OCI-LY1 (cell line): ENCODE results near the gene PARD3.

Experiments
- H2AFZ ChIP-seq: fragments of 200-600 bp; sonication (generic), shearing (Covaris generic); 2 replicates; pipeline ENCODE4 v1.6.0; 2014; ENCODE audit warnings: antibody characterized with exemption, mild to moderate bottlenecking, low read length
- H3F3A ChIP-seq: fragments of 200-600 bp; sonication (generic), shearing (Covaris generic); 2 replicates; pipeline ENCODE4 v1.6.0; 2014; ENCODE audit warnings: mild to moderate bottlenecking, antibody characterized with exemption, low read length, moderate library complexity; ENCODE audit not compliant: insufficient read depth
- H3K27ac ChIP-seq: fragments of 200-600 bp; sonication (generic); 2 replicates; pipeline ENCODE4 v1.5.1; 2014; ENCODE audit warnings: low read length, mixed run types, mild to moderate bottlenecking, low read depth; ENCODE audit not compliant: poor library complexity, severe bottlenecking
- H3K27me3 ChIP-seq: fragments of 200-600 bp; sonication (generic); 2 replicates; pipeline ENCODE4 v1.6.0; 2014; ENCODE audit warnings: antibody characterized with exemption, mild to moderate bottlenecking, low read length, moderate library complexity; ENCODE audit not compliant: insufficient read depth
- H3K36me3 ChIP-seq: fragments of 200-600 bp; sonication (generic); 2 replicates; pipeline ENCODE4 v1.6.1; 2014; ENCODE audit warnings: mild to moderate bottlenecking, antibody characterized with exemption, low read length, moderate library complexity, mixed read lengths; ENCODE audit not compliant: insufficient read depth
- H3K4me1 ChIP-seq: fragments of 200-600 bp; sonication (generic); 2 replicates; pipeline ENCODE4 v1.5.1; 2014; ENCODE audit warnings: mild to moderate bottlenecking, low read length, moderate library complexity; ENCODE audit not compliant: insufficient read depth, severe bottlenecking
- H3K4me2 ChIP-seq: fragments of 200-600 bp; sonication (generic), shearing (Covaris generic); 2 replicates; pipeline ENCODE4 v1.6.1; 2014; ENCODE audit warnings: low read length
- H3K4me3 ChIP-seq: fragments of 200-600 bp; sonication (generic); 2 replicates; pipeline ENCODE4 v1.5.1; 2014; ENCODE audit warnings: low read length, low read depth, mild to moderate bottlenecking, mixed read lengths; ENCODE audit not compliant: poor library complexity, severe bottlenecking
- H3K79me2 ChIP-seq: fragments of 200-600 bp; shearing (Covaris generic); 2 replicates; pipeline ENCODE4 v1.6.1; 2016; ENCODE audit warnings: mixed run types, low read length, mixed read lengths; ENCODE audit not compliant: insufficient read depth
- H3K9ac ChIP-seq: fragments of 200-600 bp; sonication (generic), shearing (Covaris generic); 2 replicates; pipeline ENCODE4 v1.6.1; 2014; ENCODE audit warnings: mild to moderate bottlenecking, low read length, mixed read lengths
- H3K9me2 ChIP-seq: fragments of 200-600 bp; sonication (generic), shearing (Covaris generic); 2 replicates; pipeline ENCODE4 v1.6.1; 2014; ENCODE audit warnings: low read depth, mild to moderate bottlenecking, low read length, mixed read lengths
- H3K9me3 ChIP-seq: fragments of 200-600 bp; shearing (Covaris generic); 2 replicates; pipeline ENCODE4 v1.6.1; 2014; ENCODE audit warnings: low read length, mixed read lengths
- H4K20me1 ChIP-seq: fragments of 200-600 bp; sonication (generic), shearing (Covaris generic); 2 replicates; pipeline ENCODE4 v1.6.0; 2016; ENCODE audit warnings: mild to moderate bottlenecking, low read length; ENCODE audit not compliant: insufficient read depth
- CTCF ChIP-seq: fragments of 200-600 bp; sonication (generic), shearing (Covaris generic); IDR thresholded peaks from 2 replicates; pipeline ENCODE4 v1.5.1; 2017; ENCODE audit warnings: mild to moderate bottlenecking, antibody characterized with exemption, low read length, moderate library complexity, mixed read lengths
- EZH2 ChIP-seq: fragments of 200-600 bp; sonication (generic), shearing (Covaris generic); IDR thresholded peaks from 2 replicates; pipeline ENCODE4 v1.8.0; 2017; ENCODE audit warnings: borderline replicate concordance, mixed run types, mild to moderate bottlenecking, antibody characterized with exemption, low read length, moderate library complexity, mixed read lengths

The PARD3 gene

GRCh38 chr10:34627741-34628140 lies 187.4 kb downstream of the PARD3 start:
- Histone ChIP-seq H3K9me2 (no peaks in the 10 kb centered on the region), H3K4me3 (no peak overlapping the region), H4K20me1 (no peaks in the 10 kb centered on the region), H3K27me3 (no peaks in the 10 kb centered on the region), H3K27ac (no peak overlapping the region), H3K9ac (no peak overlapping the region), H2AFZ (no peak overlapping the region), H3F3A (no peaks in the 10 kb centered on the region), H3K4me1 (no peaks in the 10 kb centered on the region), H3K36me3 (no peaks in the 10 kb centered on the region), H3K4me2 (no peak overlapping the region), H3K79me2 (no peaks in the 10 kb centered on the region), H3K9me3 (no peaks in the 10 kb centered on the region)
- TF ChIP-seq EZH2 (no peak), CTCF (no peak)

GRCh38 chr10:34627331-34627730 lies 187.8 kb downstream of the PARD3 start:
- Histone ChIP-seq H3K36me3 (no peaks in the 10 kb centered on the region), H3K9me2 (no peaks in the 10 kb centered on the region), H3K4me2 (no peak overlapping the region), H3F3A (no peaks in the 10 kb centered on the region), H3K27ac (no peak overlapping the region), H4K20me1 (no peaks in the 10 kb centered on the region), H3K79me2 (no peaks in the 10 kb centered on the region), H3K9me3 (no peaks in the 10 kb centered on the region), H3K9ac (no peak overlapping the region), H3K4me3 (no peak overlapping the region), H3K4me1 (no peaks in the 10 kb centered on the region), H3K27me3 (no peaks in the 10 kb centered on the region), H2AFZ (no peak overlapping the region)
- TF ChIP-seq EZH2 (no peak), CTCF (no peak)

GRCh38 chr10:34626158-34626880 lies 188.8 kb downstream of the PARD3 start:
- Histone ChIP-seq H3K4me2 (no peak overlapping the region), H3K4me1 (no peaks in the 10 kb centered on the region), H4K20me1 (no peaks in the 10 kb centered on the region), H3K4me3 (no peak overlapping the region), H3K9me2 (no peaks in the 10 kb centered on the region), H2AFZ (no peak overlapping the region), H3K79me2 (no peaks in the 10 kb centered on the region), H3K36me3 (no peaks in the 10 kb centered on the region), H3K27me3 (no peaks in the 10 kb centered on the region), H3K9ac (no peak overlapping the region), H3K9me3 (no peaks in the 10 kb centered on the region), H3K27ac (no peak overlapping the region), H3F3A (no peaks in the 10 kb centered on the region)
- no peak for TF ChIP-seq EZH2
- TF ChIP-seq CTCF: no peak
